Measurements from ENCODE around the gene KDM5B. TPM values are rescaled to one million over a fixed set of nuclear protein-coding genes. Genes with fewer than 3 reads are reported as not detected.

The KDM5B gene
- total RNA-seq, 4 donors from 2014 or later, result 43.8 to 66.8 (median 51.9) TPM

DNA sequence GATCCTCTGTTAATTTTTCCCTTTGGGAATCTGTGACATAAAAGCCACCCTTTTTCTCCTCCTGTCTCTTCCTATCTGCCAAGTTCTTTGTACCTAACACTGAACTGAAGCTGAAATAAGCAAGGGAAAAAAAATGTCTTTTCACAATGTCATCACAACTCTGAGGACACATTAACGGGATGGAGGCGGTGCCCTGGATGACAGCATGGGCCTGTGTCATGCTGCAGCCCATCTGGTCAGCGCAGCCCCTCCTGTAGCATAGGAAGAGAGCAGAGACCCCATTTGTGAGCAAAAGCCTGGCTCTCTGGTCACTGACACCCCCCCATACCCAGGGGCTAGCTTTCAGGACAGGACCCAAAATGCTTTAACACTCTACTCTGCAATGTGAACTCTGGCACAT is 120.4 kb downstream of the KDM5B start:
- H3K27ac ChIP-seq, result no peak overlapping the region
- H3K27me3 ChIP-seq, result no peaks in the 10 kb centered on the region
- no peaks in the 10 kb centered on the region for H3K36me3 ChIP-seq
- H3K4me3 ChIP-seq, result no peak overlapping the region
- H3K9me3 ChIP-seq, result no peaks in the 10 kb centered on the region
- no peak for DNase-seq
- H3K4me1 ChIP-seq, result no peaks in the 10 kb centered on the region
- TF ChIP-seq, protein P1, sequence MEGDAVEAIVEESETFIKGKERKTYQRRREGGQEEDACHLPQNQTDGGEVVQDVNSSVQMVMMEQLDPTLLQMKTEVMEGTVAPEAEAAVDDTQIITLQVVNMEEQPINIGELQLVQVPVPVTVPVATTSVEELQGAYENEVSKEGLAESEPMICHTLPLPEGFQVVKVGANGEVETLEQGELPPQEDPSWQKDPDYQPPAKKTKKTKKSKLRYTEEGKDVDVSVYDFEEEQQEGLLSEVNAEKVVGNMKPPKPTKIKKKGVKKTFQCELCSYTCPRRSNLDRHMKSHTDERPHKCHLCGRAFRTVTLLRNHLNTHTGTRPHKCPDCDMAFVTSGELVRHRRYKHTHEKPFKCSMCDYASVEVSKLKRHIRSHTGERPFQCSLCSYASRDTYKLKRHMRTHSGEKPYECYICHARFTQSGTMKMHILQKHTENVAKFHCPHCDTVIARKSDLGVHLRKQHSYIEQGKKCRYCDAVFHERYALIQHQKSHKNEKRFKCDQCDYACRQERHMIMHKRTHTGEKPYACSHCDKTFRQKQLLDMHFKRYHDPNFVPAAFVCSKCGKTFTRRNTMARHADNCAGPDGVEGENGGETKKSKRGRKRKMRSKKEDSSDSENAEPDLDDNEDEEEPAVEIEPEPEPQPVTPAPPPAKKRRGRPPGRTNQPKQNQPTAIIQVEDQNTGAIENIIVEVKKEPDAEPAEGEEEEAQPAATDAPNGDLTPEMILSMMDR (IDR thresholded peaks at IDR 0.05), result no peak
- TF ChIP-seq POLR2A (IDR thresholded peaks at IDR 0.05), result no peak

DNA sequence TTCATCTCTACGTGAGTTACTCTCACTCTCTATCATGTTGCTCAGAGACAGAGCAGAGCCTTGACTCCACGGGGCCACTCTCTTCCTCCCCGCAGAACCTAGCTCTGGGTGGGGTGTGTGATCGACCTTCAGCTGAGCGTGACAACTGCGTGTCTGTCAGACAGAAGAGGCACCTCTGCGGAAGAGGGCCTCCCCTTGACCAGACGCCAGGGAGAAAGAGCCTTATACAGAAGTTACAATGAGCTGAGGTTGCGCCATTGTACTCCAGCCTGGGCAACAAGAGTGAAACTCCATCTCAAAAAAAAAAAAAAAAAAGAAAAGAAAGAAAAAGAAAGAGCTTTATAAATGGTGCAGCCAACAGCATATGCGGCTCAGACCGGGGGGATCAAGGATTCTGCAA is 120.9 kb downstream of the KDM5B start:
- no peak for TF ChIP-seq POLR2A (IDR thresholded peaks at IDR 0.05)
- TF ChIP-seq, protein P1 (IDR thresholded peaks at IDR 0.05), result no peak
- H3K9me3 ChIP-seq, result no peaks in the 10 kb centered on the region
- no peaks in the 10 kb centered on the region for H3K4me1 ChIP-seq
- H3K27ac ChIP-seq, result no peak overlapping the region
- no peaks in the 10 kb centered on the region for H3K36me3 ChIP-seq
- no peak overlapping the region for H3K4me3 ChIP-seq
- no peaks in the 10 kb centered on the region for H3K27me3 ChIP-seq
- no peak for DNase-seq

DNA sequence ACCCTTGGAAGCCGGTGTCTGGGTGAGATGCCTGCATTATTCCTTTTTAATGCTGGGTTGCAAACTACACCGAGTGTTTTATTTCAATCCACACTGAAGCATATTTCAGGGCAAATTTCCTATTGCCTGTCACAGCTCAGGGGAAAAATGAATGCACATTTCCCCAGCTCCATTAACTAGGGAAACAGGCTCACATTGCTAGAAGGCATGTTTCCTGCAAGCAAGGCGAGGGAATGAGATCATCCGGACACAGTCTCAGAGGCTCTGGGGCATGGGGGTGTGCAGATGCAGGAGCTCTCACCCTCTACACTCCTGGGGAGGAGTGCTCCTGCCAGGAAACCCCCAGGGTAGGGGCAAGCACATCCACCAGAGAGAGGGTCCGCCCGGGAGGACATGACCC is 122.6 kb downstream of the KDM5B start:
- no peak for DNase-seq
- H3K9me3 ChIP-seq, result no peaks in the 10 kb centered on the region
- H3K4me1 ChIP-seq, result no peaks in the 10 kb centered on the region
- H3K36me3 ChIP-seq, result no peaks in the 10 kb centered on the region
- no peaks in the 10 kb centered on the region for H3K27me3 ChIP-seq
- no peak overlapping the region for H3K4me3 ChIP-seq
- TF ChIP-seq, protein P1 (IDR thresholded peaks at IDR 0.05), result no peak
- no peak overlapping the region for H3K27ac ChIP-seq

DNA sequence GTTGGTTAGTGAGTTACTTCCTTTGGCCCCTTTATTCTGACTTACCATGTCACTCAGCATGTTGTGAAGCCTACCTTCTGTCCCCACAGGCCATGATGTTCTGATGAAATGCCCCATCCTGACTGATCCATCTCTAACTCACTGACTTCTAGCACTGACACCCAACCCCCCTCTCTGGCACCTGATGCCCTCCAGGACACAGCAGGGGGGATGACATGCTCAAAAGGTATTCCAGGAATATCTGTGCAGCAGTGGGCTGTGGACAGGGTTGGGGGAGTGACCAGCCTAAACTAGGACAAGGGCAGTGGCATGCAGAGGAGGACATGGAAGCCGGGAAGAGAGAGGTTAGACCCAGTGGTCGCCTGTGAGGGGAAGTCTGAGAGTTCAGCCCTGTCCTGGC is 123.5 kb downstream of the KDM5B start:
- no peaks in the 10 kb centered on the region for H3K27me3 ChIP-seq
- no peaks in the 10 kb centered on the region for H3K9me3 ChIP-seq
- no peak overlapping the region for H3K4me3 ChIP-seq
- H3K36me3 ChIP-seq, result no peaks in the 10 kb centered on the region
- no peak for TF ChIP-seq POLR2A (IDR thresholded peaks at IDR 0.05)
- TF ChIP-seq, protein P1 (IDR thresholded peaks at IDR 0.05), result no peak
- no peak for DNase-seq
- no peak overlapping the region for H3K27ac ChIP-seq
- H3K4me1 ChIP-seq, result no peaks in the 10 kb centered on the region

DNA sequence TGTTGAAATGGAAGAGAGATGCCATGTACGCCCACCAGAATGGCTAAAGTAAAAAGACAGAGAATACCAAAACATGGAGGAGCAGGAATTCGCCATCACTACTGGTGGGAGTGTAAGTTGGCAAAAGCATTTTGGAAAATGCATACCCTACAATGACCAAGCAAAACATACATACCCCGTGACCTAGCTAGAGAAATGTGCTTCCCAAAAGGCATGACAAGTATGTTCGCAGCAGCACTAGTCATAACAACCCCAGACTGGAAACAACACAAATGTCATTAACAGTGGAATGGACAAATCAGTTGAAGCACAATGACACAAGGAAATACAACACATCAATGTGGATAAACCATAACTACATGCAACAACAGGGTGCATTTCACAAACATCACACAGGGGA is 125.2 kb downstream of the KDM5B start:
- TF ChIP-seq, protein P1 (IDR thresholded peaks at IDR 0.05), result no peak
- TF ChIP-seq POLR2A (IDR thresholded peaks at IDR 0.05), result no peak
- no peak overlapping the region for H3K27ac ChIP-seq
- no peaks in the 10 kb centered on the region for H3K27me3 ChIP-seq
- no peak overlapping the region for H3K4me3 ChIP-seq
- DNase-seq, result no peak
- H3K9me3 ChIP-seq, result no peaks in the 10 kb centered on the region
- H3K36me3 ChIP-seq, result no peaks in the 10 kb centered on the region
- no peaks in the 10 kb centered on the region for H3K4me1 ChIP-seq

DNA sequence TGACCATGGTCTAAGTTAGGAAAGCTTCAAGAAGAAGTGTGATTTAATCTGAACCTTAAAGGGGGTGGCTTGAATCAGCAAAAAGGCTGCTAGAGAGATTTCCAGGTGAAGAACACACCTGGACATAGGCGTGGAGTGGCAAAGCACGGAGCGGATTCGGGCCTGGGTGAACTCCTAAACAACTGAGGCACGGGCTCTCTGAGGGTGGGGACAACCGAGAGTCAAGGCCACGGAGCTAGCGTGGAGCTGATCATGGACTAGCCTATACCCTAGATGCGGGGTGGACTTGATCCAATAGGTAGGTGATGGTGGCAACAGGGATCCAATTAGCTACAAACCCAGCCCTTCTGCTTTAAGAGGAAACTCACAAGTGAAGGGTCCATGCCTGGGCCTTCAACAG is 125.7 kb downstream of the KDM5B start:
- Histone ChIP-seq H3K36me3 (no peaks in the 10 kb centered on the region), H3K4me1 (no peaks in the 10 kb centered on the region), H3K4me3 (no peak overlapping the region), H3K27ac (no peak overlapping the region), H3K9me3 (no peaks in the 10 kb centered on the region), H3K27me3 (no peaks in the 10 kb centered on the region)
- DNase-seq, result no peak
- TF ChIP-seq POLR2A (IDR thresholded peaks at IDR 0.05), result no peak
- TF ChIP-seq, protein P1 (IDR thresholded peaks at IDR 0.05), result no peak
